Breast epithelium (tissue), 4 donors: ENCODE results near the gene P2RX1. TPM values are rescaled to one million over a fixed set of nuclear protein-coding genes. Genes with fewer than 3 reads are reported as not detected.

Experiments used
- DNase-seq, 2 donors: peaks; one replicate each; pipeline ENCODE4 v3.0.0-alpha.2; 2019; ENCODE audit warnings: low spot score in 2 of 2
- H3K27ac ChIP-seq, 2 donors: fragments of 200-600 bp; sonication (generic) in 1 of 2; one replicate each; pipeline ENCODE4 v1.5.1; 2016 to 2019; ENCODE audit warnings: mild to moderate bottlenecking in 1 of 2
- H3K27me3 ChIP-seq, 2 donors: fragments of 200-600 bp; sonication (generic) in 1 of 2; one replicate each; pipeline versions ENCODE4 v1.5.1 to v1.6.0; 2017 to 2019; ENCODE audit warnings: control low read depth in 1 of 2, mild to moderate bottlenecking in 1 of 2
- H3K36me3 ChIP-seq: fragments of 200-600 bp; one replicate; pipeline ENCODE4 v1.5.1; 2019
- H3K4me1 ChIP-seq, 2 donors: fragments of 200-600 bp; sonication (generic); one replicate each; pipeline ENCODE4 v1.5.1; 2016 to 2019; ENCODE audit warnings: control low read depth in 1 of 2
- H3K4me3 ChIP-seq, 3 donors: fragments of 200-600 bp; sonication (generic); 1 replicate in 2 of 3; 2 replicates in 1 of 3; pipeline ENCODE4 v1.5.1; 2016 to 2019; ENCODE audit warnings: mild to moderate bottlenecking in 3 of 3, moderate library complexity in 2 of 3
- H3K9me3 ChIP-seq, 2 donors: fragments of 200-600 bp; sonication (generic) in 1 of 2; one replicate each; pipeline ENCODE4 v1.5.1; 2016 to 2019; ENCODE audit warnings: control low read depth in 1 of 2
- POLR2A ChIP-seq: fragments of 450-650 bp; IDR thresholded peaks from one replicate; pipeline ENCODE4 v1.6.1; 2016; ENCODE audit warnings: antibody characterized with exemption, mild to moderate bottlenecking, moderate library complexity
- POLR2AphosphoS5 ChIP-seq, 3 donors: sonication (generic); formaldehyde crosslinking; IDR thresholded peaks; one replicate each; pipeline ENCODE4 v1.6.1; 2017; ENCODE audit warnings: antibody characterized with exemption in 3 of 3
- intact Hi-C: fragments of 100-400 bp; cut with DNase I; formaldehyde crosslinking; loops from one replicate; pipeline ENCODE4 v1.15.1; 2023; ENCODE audit warnings: low total_unique reads
- total RNA-seq, 3 donors: library from RNA; depleted of rRNA; stranded (reverse); fragments of >200 nt; gene quantifications; one replicate each; pipeline ENCODE4 v1.1.0, GENCODE V29; 2016
- TF ChIP-seq, protein P1 (sequence below), 3 donors: fragments of 450-650 bp; IDR thresholded peaks; one replicate each; pipeline ENCODE4 v1.5.1; 2016 to 2017; ENCODE audit warnings: antibody characterized with exemption in 3 of 3, mild to moderate bottlenecking in 3 of 3, moderate library complexity in 3 of 3

P2RX1 gene
- total RNA-seq, 3 donors from 2014 or later, result 1.2 to 3.5 (median 2.0) TPM

DNA sequence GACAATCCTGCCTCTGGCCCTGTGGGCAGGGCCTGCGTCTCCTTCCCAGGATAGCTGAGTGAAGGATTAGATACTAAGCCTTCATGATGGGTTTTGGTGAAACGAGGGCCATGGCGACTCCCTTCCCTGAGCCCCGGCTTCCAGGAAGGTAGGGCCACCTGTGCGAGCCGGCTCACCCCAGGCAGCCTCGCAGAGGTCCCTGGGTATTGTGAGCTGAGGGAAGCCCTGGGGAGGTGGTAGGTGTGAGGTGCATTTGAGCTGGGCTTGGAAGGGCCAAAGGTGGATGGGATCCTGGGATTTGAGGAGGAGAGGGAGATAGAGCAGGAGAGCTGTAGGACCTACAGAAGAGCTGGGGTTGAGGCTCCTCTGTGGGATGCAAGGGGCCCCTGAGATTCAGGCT is 6.5 kb upstream of the P2RX1 start:
- Histone ChIP-seq H3K27ac (no peak overlapping the region), H3K4me1 (no peaks in the 10 kb centered on the region), H3K4me3 (no peak overlapping the region), H3K9me3 (no peaks in the 10 kb centered on the region), H3K36me3 (no peaks in the 10 kb centered on the region), H3K27me3 (no peaks in the 10 kb centered on the region)
- intact Hi-C loops, result no loop called here
- no peak for TF ChIP-seq POLR2AphosphoS5 (IDR thresholded peaks at IDR 0.05)
- TF ChIP-seq POLR2A, result no peak
- TF ChIP-seq, protein P1, sequence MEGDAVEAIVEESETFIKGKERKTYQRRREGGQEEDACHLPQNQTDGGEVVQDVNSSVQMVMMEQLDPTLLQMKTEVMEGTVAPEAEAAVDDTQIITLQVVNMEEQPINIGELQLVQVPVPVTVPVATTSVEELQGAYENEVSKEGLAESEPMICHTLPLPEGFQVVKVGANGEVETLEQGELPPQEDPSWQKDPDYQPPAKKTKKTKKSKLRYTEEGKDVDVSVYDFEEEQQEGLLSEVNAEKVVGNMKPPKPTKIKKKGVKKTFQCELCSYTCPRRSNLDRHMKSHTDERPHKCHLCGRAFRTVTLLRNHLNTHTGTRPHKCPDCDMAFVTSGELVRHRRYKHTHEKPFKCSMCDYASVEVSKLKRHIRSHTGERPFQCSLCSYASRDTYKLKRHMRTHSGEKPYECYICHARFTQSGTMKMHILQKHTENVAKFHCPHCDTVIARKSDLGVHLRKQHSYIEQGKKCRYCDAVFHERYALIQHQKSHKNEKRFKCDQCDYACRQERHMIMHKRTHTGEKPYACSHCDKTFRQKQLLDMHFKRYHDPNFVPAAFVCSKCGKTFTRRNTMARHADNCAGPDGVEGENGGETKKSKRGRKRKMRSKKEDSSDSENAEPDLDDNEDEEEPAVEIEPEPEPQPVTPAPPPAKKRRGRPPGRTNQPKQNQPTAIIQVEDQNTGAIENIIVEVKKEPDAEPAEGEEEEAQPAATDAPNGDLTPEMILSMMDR (IDR thresholded peaks at IDR 0.05), result no peak
- DNase-seq, result no peak

DNA sequence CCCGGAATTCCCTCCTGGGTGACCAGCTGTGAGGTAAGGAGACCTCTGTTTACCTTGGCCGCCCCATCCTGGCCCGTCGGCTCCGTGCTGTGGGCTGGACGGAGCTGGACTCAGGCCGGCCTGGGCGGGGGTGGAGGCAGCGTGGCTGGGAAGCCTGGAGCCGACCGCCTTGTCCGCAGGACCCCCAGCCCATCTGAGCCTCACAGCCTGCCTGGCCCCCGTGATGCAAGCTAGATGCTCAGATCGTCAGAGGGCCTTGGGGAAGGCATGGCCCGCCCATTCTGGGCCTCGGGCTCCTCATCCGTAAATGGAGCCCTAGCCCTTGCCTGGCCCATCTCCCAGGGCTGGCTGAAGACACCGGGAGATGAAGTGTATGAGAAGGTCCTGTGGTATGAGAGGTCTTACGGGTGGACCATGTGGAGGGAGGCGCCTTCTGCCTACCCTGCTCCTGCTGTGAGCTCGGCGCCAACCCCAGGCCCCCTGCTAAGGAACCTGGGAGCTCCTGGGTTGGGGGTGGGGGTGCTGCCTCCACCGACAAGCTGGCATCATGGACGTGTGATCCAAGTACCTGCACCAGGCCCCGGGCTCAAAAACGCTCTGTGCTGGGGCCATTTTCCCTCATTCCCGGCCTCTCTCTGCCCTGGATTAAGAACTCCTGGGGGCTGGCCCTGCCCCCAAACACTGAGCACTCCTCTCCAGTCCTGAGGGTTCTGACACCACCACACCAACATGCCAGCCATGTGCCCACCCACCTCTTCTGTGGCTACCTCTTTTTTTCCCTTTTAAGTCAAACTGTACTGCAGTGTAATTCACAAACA is 5.4 kb upstream of the P2RX1 start:
- no peak for DNase-seq
- Histone ChIP-seq H3K4me3 (no peak overlapping the region), H3K4me1 (no peaks in the 10 kb centered on the region), H3K27ac (no peak overlapping the region), H3K9me3 (no peaks in the 10 kb centered on the region), H3K36me3 (no peaks in the 10 kb centered on the region), H3K27me3 (no peaks in the 10 kb centered on the region)
- TF ChIP-seq, protein P1 (IDR thresholded peaks at IDR 0.05), result no peak
- no peak for TF ChIP-seq POLR2AphosphoS5 (IDR thresholded peaks at IDR 0.05)
- no peak for TF ChIP-seq POLR2A
- intact Hi-C loops, result no loop called here

DNA sequence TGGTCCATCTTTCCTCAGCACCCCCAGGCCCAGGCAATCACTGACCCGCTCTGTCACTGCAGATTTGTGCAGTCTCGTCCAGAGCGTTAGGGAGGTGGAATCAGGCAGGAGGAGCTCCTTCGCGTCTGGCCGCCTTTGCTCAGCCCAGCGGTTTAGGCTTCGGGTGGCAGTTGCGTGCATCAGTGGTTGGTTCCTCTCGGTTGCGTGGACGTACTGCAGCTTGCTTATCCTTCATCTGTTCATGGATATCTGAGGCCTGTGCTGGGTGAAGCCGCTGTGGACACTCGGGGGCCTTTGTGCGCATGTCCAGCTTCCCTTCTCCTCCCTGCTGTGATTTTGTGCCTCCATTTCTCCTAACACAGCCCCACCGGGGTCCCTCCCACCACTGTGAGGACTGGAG is 4.7 kb upstream of the P2RX1 start:
- no peak for DNase-seq
- H3K9me3 ChIP-seq, result no peaks in the 10 kb centered on the region
- TF ChIP-seq POLR2AphosphoS5 (IDR thresholded peaks at IDR 0.05) (no peak), POLR2A (no peak)
- TF ChIP-seq, protein P1 (IDR thresholded peaks at IDR 0.05), result no peak
- intact Hi-C loops, result no loop called here
- no peak overlapping the region for H3K27ac ChIP-seq
- no peak overlapping the region for H3K4me3 ChIP-seq
- H3K36me3 ChIP-seq, result no peaks in the 10 kb centered on the region
- H3K4me1 ChIP-seq, result no peaks in the 10 kb centered on the region
- no peaks in the 10 kb centered on the region for H3K27me3 ChIP-seq

DNA sequence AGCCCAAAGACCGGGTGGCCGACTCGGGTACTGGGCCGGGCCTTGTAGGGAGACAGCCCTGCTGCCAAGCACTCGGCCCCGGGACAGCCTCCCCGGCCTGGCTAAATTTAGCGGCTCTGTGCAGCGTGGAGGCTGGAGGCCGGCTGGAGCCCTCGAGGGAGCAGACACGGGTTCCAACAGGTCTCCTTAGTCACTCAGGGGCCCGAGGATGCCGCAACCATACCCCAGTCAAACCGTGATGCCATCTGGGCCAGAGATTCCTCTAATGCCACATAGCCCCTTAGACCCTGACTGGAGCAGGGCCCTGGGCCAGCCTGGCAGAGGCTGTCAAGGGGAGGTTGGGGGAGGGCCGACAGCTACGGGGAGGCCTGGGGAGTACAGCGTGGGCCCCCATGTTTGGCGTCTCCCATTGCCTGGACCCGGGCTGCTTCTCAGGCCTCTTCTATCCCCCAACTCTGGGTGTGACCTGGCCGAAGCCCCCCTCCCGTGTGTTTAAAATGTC is 2.9 kb upstream of the P2RX1 start:
- no peak for DNase-seq
- H3K36me3 ChIP-seq, result no peaks in the 10 kb centered on the region
- H3K4me3 ChIP-seq, result no peak overlapping the region
- no peak for TF ChIP-seq POLR2A
- no peak for TF ChIP-seq POLR2AphosphoS5 (IDR thresholded peaks at IDR 0.05)
- TF ChIP-seq, protein P1 (IDR thresholded peaks at IDR 0.05), result no peak
- intact Hi-C loops, result no loop called here
- H3K9me3 ChIP-seq, result no peaks in the 10 kb centered on the region
- H3K27me3 ChIP-seq, result no peaks in the 10 kb centered on the region
- no peaks in the 10 kb centered on the region for H3K4me1 ChIP-seq
- peak overlapping the region in 1 of 2 donors; percentile 14 for H3K27ac ChIP-seq

DNA sequence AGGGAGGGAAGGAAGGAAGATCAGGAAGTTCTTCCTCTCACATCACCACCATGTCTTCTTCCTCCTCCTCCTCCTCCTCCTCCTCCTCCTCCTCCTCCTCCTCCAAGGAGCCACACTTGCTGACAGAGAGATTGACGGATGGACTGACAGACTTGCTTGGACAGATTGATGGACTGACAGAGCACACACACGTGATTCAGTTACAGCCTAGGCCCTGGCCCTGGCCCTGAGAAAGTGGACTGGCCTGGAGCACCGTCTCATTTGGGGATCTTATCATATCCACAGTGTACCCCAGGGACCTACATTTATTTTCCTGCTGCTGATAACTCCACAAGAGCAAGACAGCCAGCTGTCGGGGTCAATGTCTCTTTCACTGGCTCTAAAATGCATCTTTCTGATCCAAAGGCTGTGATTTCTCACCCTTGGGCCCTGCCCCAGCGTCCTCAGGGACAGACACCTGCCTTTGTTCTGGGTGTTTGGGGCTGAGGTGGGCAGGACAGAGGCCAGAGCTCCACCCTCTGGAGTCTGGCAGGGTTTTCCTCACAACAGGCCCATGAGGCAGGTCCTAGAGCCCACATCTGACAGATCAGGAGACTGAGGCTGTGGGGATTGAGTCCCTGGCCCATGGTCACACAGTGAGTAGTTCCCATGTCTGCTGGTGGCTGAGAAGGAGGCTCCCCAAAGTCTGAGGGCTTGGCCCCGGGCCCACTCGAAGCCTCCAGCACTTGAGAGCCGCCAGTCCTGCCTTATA is 2.3 kb upstream of the P2RX1 start:
- no peak overlapping the region for H3K27ac ChIP-seq
- no peaks in the 10 kb centered on the region for H3K27me3 ChIP-seq
- intact Hi-C loops, result loop anchor here (1.0 kb wide), 1 partner anchor 23 kb away; no protein-coding TSS in a partner anchor
- no peak overlapping the region for H3K4me3 ChIP-seq
- no peaks in the 10 kb centered on the region for H3K9me3 ChIP-seq
- no peak for TF ChIP-seq POLR2AphosphoS5 (IDR thresholded peaks at IDR 0.05)
- TF ChIP-seq POLR2A, result no peak
- TF ChIP-seq, protein P1 (IDR thresholded peaks at IDR 0.05), result no peak
- no peaks in the 10 kb centered on the region for H3K4me1 ChIP-seq
- DNase-seq, result no peak
- no peaks in the 10 kb centered on the region for H3K36me3 ChIP-seq
